Stimulated activated CD4-positive, alpha-beta T cell treated with anti-CD3 and anti-CD28 coated beads, Interleukin-1b, Interleukin-23, amount 100 ng/mL, for 4 hours (primary cell): Measurements from ENCODE around the gene CAP2.
"Not testable (repeated sequence)": the region's sequence is repeated elsewhere in the genome, so short reads cannot be mapped to it uniquely, and the experiment has no call there.

Experiments
- DNase-seq, 2 donors: peaks; one replicate each; pipeline ENCODE4 v3.0.0-alpha.2; 2020; ENCODE audit warnings: low read depth in 2 of 2

The CAP2 gene

GRCh38 chr6:17581282-17581681 is 187.9 kb downstream of the CAP2 start:
- DNase-seq, result not testable (repeated sequence)

GRCh38 chr6:17583811-17584210 is 190.4 kb downstream of the CAP2 start:
- DNase-seq, result no peak

- no peak for DNase-seq
Measured at GRCh38 chr6:17584241-17584803, 190.9 kb downstream of the CAP2 start.

GRCh38 chr6:17585766-17586490 is 192.5 kb downstream of the CAP2 start:
- no peak for DNase-seq

GRCh38 chr6:17586623-17587022 is 193.2 kb downstream of the CAP2 start:
- not testable (repeated sequence) for DNase-seq

GRCh38 chr6:17588011-17588410 is 194.6 kb downstream of the CAP2 start:
- DNase-seq, result no peak

- no peak for DNase-seq
Measured at GRCh38 chr6:17589406-17590096, 196.2 kb downstream of the CAP2 start.

- no peak for DNase-seq
Measured at GRCh38 chr6:17591287-17591686, 197.9 kb downstream of the CAP2 start.

GRCh38 chr6:17593246-17593645 is 199.9 kb downstream of the CAP2 start:
- DNase-seq, result no peak

- DNase-seq, result no peak
Measured at GRCh38 chr6:17596085-17596484, 202.7 kb downstream of the CAP2 start.

- DNase-seq, result peak; percentile 92 to 94
Measured at GRCh38 chr6:17599877-17600526, 206.6 kb downstream of the CAP2 start, which contains the start of gene FAM8A1. Gene FAM8A1, plus strand, starts transcription at chr6:17600302. Its CDS starts 108 bp downstream, at chr6:17600410.

- DNase-seq, result peak; percentile 5 to 34
Measured at GRCh38 chr6:17600527-17601385, 207.4 kb downstream of the CAP2 start.

- no peak for DNase-seq
Measured at GRCh38 chr6:17601386-17601703, 207.9 kb downstream of the CAP2 start.

- no peak for DNase-seq
Measured at GRCh38 chr6:17602888-17603287, 209.5 kb downstream of the CAP2 start.

GRCh38 chr6:17606606-17607005 is 213.2 kb downstream of the CAP2 start:
- no peak for DNase-seq
